Esophagus muscularis mucosa (tissue), 4 donors: Measurements from ENCODE around the gene COL16A1. TPM values are rescaled to one million over a fixed set of nuclear protein-coding genes. Genes with fewer than 3 reads are reported as not detected.
A peak's percentile ranks its signal among the peaks of the same experiment; 100 is the strongest.

Experiments
- DNase-seq: peaks from one replicate; pipeline ENCODE4 v3.0.0-alpha.2; 2017; ENCODE audit errors: extremely low spot score
- H3K27ac ChIP-seq, 4 donors: fragments of 200-600 bp; sonication (generic); replicated peaks in 1 of 4; 1 replicate in 3 of 4; 2 replicates in 1 of 4; pipeline ENCODE4 v1.5.1; 2016 to 2019; ENCODE audit warnings: mild to moderate bottlenecking in 1 of 4
- H3K27me3 ChIP-seq, 4 donors: fragments of 200-600 bp; sonication (generic); one replicate each; pipeline versions ENCODE4 v1.5.1 to v1.6.0; 2016 to 2019
- H3K36me3 ChIP-seq, 4 donors: fragments of 200-600 bp; sonication (generic); one replicate each; pipeline ENCODE4 v1.5.1; 2016 to 2019
- H3K4me1 ChIP-seq, 4 donors: fragments of 200-600 bp; sonication (generic); one replicate each; pipeline ENCODE4 v1.5.1; 2016 to 2019
- H3K4me3 ChIP-seq, 4 donors: fragments of 200-600 bp; sonication (generic); 1 replicate in 2 of 4; 2 replicates in 2 of 4; pipeline ENCODE4 v1.5.1; 2016 to 2019; ENCODE audit warnings: mild to moderate bottlenecking in 4 of 4, moderate library complexity in 1 of 4
- H3K9me3 ChIP-seq, 4 donors: fragments of 200-600 bp; sonication (generic); 1 replicate in 3 of 4; 2 replicates in 1 of 4; pipeline ENCODE4 v1.5.1; 2016 to 2019
- CTCF ChIP-seq, 3 experiments: fragments of 200-600 bp in 2 of 3; fragments of 450-650 bp in 1 of 3; sonication (generic) in 2 of 3; IDR thresholded peaks; one replicate each; pipeline ENCODE4 v1.5.1; 2017 to 2019; ENCODE audit warnings: antibody characterized with exemption in 3 of 3, mild to moderate bottlenecking in 2 of 3, moderate library complexity in 1 of 3
- EP300 ChIP-seq: sonication (generic); formaldehyde crosslinking; IDR thresholded peaks from one replicate; pipeline ENCODE4 v1.6.1; 2017; ENCODE audit warnings: antibody characterized with exemption
- POLR2A ChIP-seq: fragments of 450-650 bp; IDR thresholded peaks from one replicate; pipeline ENCODE4 v1.6.1; 2017; ENCODE audit warnings: antibody characterized with exemption, moderate library complexity, mild to moderate bottlenecking, low read depth
- POLR2AphosphoS5 ChIP-seq, 2 donors: sonication (generic); formaldehyde crosslinking; IDR thresholded peaks; one replicate each; pipeline ENCODE4 v1.6.1; 2017; ENCODE audit warnings: antibody characterized with exemption in 2 of 2
- WGBS: methylation state at CpG from one replicate; pipeline ENCODE4 v1.1.5; 2018; 5-methylcytosine and 5-hydroxymethylcytosine counted together
- intact Hi-C: fragments of 100-400 bp; cut with DNase I; formaldehyde crosslinking; loops from one replicate; pipeline ENCODE4 v1.15.1; 2023
- total RNA-seq, 4 donors: library from RNA; depleted of rRNA; stranded (reverse); fragments of >200 nt; gene quantifications; one replicate each; pipeline versions ENCODE4 v1.1.0 to v1.2.1, GENCODE V29; 2016

Gene COL16A1
- total RNA-seq, 4 donors from 2014 or later = 35.1 to 62.7 (median 47.6) TPM

GRCh38 chr1:31639543-31639942, 64.3 kb downstream of the COL16A1 start:
- DNase-seq = no peak
- Histone ChIP-seq H3K27me3 (no peaks in the 10 kb centered on the region), H3K27ac (no peak overlapping the region), H3K36me3 (peaks cover 4 to 11% (median 9%) of the 10 kb centered on the region in 4 donors), H3K4me3 (no peak overlapping the region), H3K9me3 (no peaks in the 10 kb centered on the region), H3K4me1 (peaks cover 58 to 79% (median 72%) of the 10 kb centered on the region in 4 donors)
- WGBS = 69% methylated on average over 5 of the region's 5 CpGs
- TF ChIP-seq POLR2AphosphoS5 (IDR thresholded peaks at IDR 0.05) (no peak), CTCF (IDR thresholded peaks at IDR 0.05) (no peak), POLR2A (no peak), EP300 (no peak)
- intact Hi-C loops = no loop called here

DNA sequence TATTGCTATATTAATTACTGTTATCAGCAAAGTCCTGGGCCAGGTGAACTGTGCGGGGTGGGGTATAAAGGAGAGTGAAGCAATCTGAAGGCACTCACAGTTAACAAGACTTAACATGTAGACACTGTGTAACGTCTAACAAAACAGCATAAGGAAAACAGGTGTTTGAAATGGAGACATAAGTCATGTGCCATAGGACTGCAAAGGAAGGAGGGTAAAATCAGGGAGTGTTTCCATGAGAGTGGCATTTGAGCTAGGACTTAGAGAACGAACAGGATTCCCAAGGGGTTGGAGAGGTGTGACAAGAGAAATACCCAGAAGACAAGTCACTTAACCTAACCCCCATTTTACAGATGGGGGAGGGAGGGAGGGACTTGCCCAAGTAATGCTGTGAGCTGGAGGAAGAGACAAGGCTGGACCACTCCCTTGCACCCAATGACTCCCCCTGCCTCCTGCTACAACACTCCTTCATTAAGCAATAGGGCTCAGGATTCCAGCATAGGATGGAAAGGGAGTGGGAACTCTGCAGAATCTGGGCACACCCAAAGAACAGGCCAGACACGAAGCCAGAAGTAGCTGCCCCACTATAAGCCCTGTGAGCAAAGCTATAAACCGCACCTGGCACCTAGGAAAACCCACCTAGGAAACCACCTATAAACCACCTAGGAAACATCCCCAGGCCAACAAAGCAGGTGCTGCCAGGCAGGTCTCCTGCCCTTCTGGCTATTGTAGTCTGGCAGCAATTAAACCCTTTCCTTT, 65.7 kb downstream of the COL16A1 start:
- DNase-seq = no peak
- intact Hi-C loops = no loop called here
- H3K27ac ChIP-seq = no peak overlapping the region
- H3K27me3 ChIP-seq = no peaks in the 10 kb centered on the region
- no peak overlapping the region for H3K4me3 ChIP-seq
- 62% methylated on average over 5 of the region's 5 CpGs for WGBS
- TF ChIP-seq POLR2A = no peak
- TF ChIP-seq POLR2AphosphoS5 (IDR thresholded peaks at IDR 0.05) = no peak
- no peak for TF ChIP-seq EP300
- TF ChIP-seq CTCF (IDR thresholded peaks at IDR 0.05) = no peak
- H3K9me3 ChIP-seq = no peaks in the 10 kb centered on the region
- peaks cover 46 to 73% (median 64%) of the 10 kb centered on the region in 4 donors for H3K4me1 ChIP-seq
- peaks cover 13 to 24% (median 20%) of the 10 kb centered on the region in 4 donors for H3K36me3 ChIP-seq

DNA sequence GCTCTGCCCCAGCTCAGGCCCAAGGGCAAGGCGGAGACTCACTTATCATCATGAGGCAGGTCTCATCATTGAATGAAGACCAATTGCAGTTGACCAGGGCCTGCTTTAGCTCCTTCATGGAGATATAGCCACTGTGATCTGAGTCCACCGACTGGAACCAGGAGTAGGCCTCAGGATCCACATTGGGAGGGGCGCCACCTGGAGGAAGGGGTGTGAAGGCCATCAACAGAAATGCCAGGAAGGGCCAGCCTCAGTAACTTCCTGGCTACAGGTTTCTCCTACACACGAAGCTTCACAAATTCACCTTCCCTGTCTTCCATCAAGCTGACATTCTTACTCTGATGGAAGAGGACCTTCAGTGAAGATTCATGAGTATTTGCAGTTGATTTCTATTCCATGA, 70.7 kb downstream of the COL16A1 start:
- Histone ChIP-seq H3K27ac (no peak overlapping the region), H3K9me3 (no peaks in the 10 kb centered on the region), H3K4me1 (peaks cover 5 to 66% (median 22%) of the 10 kb centered on the region in 4 donors), H3K36me3 (peaks cover 57 to 74% (median 70%) of the 10 kb centered on the region in 4 donors), H3K4me3 (no peak overlapping the region), H3K27me3 (no peaks in the 10 kb centered on the region)
- no peak for DNase-seq
- WGBS = 88% methylated on average over 1 of the region's 4 CpGs
- intact Hi-C loops = no loop called here
- TF ChIP-seq POLR2A = no peak
- peak in 1 of 3 experiments; percentile 41 for TF ChIP-seq CTCF (IDR thresholded peaks at IDR 0.05)

DNA sequence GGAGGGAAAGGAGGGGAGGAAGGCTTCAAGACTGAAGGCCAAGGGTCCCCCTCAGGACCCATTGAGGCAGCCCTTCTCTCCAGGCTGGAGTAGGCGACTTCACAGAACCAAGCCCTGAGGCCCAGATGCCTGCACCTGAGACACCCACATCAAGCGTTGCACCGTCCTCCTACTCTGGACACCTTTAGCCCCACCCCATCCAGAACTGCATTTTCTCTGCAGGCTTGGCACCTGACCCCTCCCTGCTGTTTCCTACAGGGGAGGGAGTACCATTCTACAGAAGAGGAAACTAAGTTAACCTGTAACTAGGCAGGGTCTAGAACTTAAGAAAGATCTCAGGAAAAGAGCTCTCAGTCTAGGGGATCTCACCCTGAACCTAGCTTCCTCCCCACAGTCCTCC, 71.2 kb downstream of the COL16A1 start:
- Histone ChIP-seq H3K9me3 (no peaks in the 10 kb centered on the region), H3K4me1 (peaks cover 10 to 66% (median 22%) of the 10 kb centered on the region in 4 donors), H3K36me3 (peaks cover 57 to 79% (median 74%) of the 10 kb centered on the region in 4 donors), H3K27ac (no peak overlapping the region), H3K4me3 (no peak overlapping the region), H3K27me3 (no peaks in the 10 kb centered on the region)
- intact Hi-C loops = no loop called here
- no peak for TF ChIP-seq CTCF (IDR thresholded peaks at IDR 0.05)
- TF ChIP-seq POLR2A = no peak
- TF ChIP-seq EP300 = no peak
- no peak for TF ChIP-seq POLR2AphosphoS5 (IDR thresholded peaks at IDR 0.05)
- DNase-seq = no peak
- 100% methylated on average over 3 of the region's 3 CpGs for WGBS
